CD4-positive, alpha-beta T cell (primary cell): Measurements from ENCODE around the gene PPP2R2B. TPM values are rescaled to one million over a fixed set of nuclear protein-coding genes. Genes with fewer than 3 reads are reported as not detected.

Experiments used
- ATAC-seq: fragments of 200-7000 bp; cut with Tn5 transposase; one replicate; pipeline ENCODE4 v1.10.0; 2022; ENCODE audit warnings: mild to moderate bottlenecking; ENCODE audit not compliant: poor library complexity
- CTCF ChIA-PET: fragments of 350-600 bp; sonication (Branson Sonifier 250); formaldehyde crosslinking; loops from one replicate; lab custom pipeline; 2021; ENCODE audit warnings: antibody characterized with exemption, inconsistent platforms; lab: Charles Lee
- POLR2A ChIA-PET: fragments of 350-600 bp; sonication (Branson Sonifier 250); formaldehyde crosslinking; loops from one replicate; lab custom pipeline; 2021; ENCODE audit warnings: antibody characterized with exemption, inconsistent platforms; lab: Charles Lee
- DNase-seq, 14 experiments: peaks; one replicate each; pipeline ENCODE4 v3.0.0-alpha.2; 2013 to 2020; ENCODE audit warnings: mixed read lengths in 2 of 14
- H3K27ac ChIP-seq, 2 donors: one replicate each; pipeline versions ENCODE4 v1.5.1 to v1.7.0; 2013; ENCODE audit warnings: low read length in 2 of 2, low read depth in 1 of 2, mild to moderate bottlenecking in 1 of 2
- H3K27me3 ChIP-seq, 2 experiments: 1 replicate in 1 of 2; 2 replicates in 1 of 2; pipeline versions ENCODE4 v1.6.1 to v1.7.0; 2013; ENCODE audit warnings: low read length in 2 of 2, control low read depth in 1 of 2, mild to moderate bottlenecking in 1 of 2, moderate library complexity in 1 of 2; ENCODE audit not compliant: insufficient read depth in 2 of 2, control insufficient read depth in 1 of 2
- H3K36me3 ChIP-seq: one replicate; pipeline ENCODE4 v1.6.1; 2013; ENCODE audit warnings: low read length, control low read depth; ENCODE audit not compliant: insufficient read depth
- H3K4me1 ChIP-seq: one replicate; pipeline ENCODE4 v1.6.1; 2013; ENCODE audit warnings: low read length, control low read depth; ENCODE audit not compliant: insufficient read depth
- H3K4me3 ChIP-seq: one replicate; pipeline ENCODE4 v1.5.1; 2013; ENCODE audit warnings: mild to moderate bottlenecking, low read length, moderate library complexity
- H3K9me3 ChIP-seq, 2 experiments: 1 replicate in 1 of 2; 2 replicates in 1 of 2; pipeline versions ENCODE4 v1.6.1 to v1.7.0; 2013; ENCODE audit warnings: low read length in 2 of 2, mild to moderate bottlenecking in 2 of 2, control low read depth in 1 of 2, moderate library complexity in 1 of 2; ENCODE audit not compliant: control insufficient read depth in 1 of 2, insufficient read depth in 1 of 2
- H3K27ac Mint-ChIP-seq: one replicate; pipeline ENCODE4 v1.8.0; 2020; ENCODE audit warnings: mixed read lengths
- H3K27me3 Mint-ChIP-seq: one replicate; pipeline ENCODE4 v1.8.0; 2021; ENCODE audit warnings: mixed read lengths
- H3K36me3 Mint-ChIP-seq: one replicate; pipeline ENCODE4 v1.8.0; 2021; ENCODE audit warnings: low read depth, mixed read lengths
- H3K4me1 Mint-ChIP-seq: one replicate; pipeline ENCODE4 v1.8.0; 2021; ENCODE audit warnings: low read depth, mixed read lengths
- H3K4me3 Mint-ChIP-seq: one replicate; pipeline ENCODE4 v1.8.0; 2020; ENCODE audit warnings: mild to moderate bottlenecking, mixed read lengths
- H3K9me3 Mint-ChIP-seq: one replicate; pipeline ENCODE4 v1.8.0; 2020; ENCODE audit warnings: mixed read lengths
- intact Hi-C, 2 experiments: fragments of 100-400 bp; cut with DNase I in 1 of 2; cut with micrococcal nuclease in 1 of 2; formaldehyde crosslinking; loops; one replicate each; pipeline versions ENCODE4 v1.15.1 to v1.9.0; 2023 to 2025; cut with DNase I, micrococcal nuclease
- total RNA-seq, 174 experiments: library from RNA in 2 of 174; stranded (reverse) in 2 of 174; gene quantifications; one replicate each; pipeline ENCODE4 v1.2.3 and lab custom pipeline; 2021 to 2026
- TF ChIP-seq, protein P1 (sequence below): fragments of 200-600 bp; IDR thresholded peaks from one replicate; pipeline ENCODE4 v1.8.0; 2022; ENCODE audit warnings: antibody characterized with exemption, mild to moderate bottlenecking

PPP2R2B gene
- total RNA-seq, 2 experiments from 2014 or later: 4.1 to 4.2 TPM

DNA sequence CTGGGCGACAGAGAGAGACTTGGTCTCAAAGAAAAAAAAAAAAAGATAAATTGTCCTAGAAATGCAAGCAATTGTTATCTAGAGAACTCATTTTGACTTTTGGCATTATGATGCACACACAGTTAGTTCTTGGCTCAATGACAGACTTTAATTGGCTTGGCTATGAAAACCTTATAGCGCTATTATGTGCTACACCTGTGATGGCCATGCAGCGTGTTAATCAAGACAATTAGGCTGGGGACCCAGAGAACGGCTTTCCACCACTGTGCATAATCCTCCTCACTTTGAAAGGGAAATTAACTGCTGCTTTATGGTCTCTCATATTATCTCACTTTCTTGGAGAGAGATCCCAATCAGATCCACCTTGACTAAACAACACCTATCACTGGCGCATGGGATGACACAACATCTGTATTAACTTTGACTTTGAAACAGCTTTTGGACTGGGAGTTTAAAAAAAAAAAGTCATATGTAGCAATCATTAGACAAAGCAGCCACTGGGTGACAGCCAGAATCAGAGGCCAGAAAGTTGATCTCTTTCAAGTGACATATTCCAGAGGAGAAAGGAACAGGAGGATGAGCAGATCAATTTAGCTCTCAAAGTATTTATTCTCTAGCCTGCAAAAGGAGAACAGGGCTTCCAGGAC lies 132.5 kb downstream of the PPP2R2B start:
- no peaks in the 10 kb centered on the region for H3K27me3 ChIP-seq
- intact Hi-C loops: no loop called here
- Mint-ChIP-seq H3K36me3 (no peaks in the 10 kb centered on the region), H3K9me3 (peaks cover 2% of the 10 kb centered on the region), H3K27me3 (no peaks in the 10 kb centered on the region), H3K4me3 (no peak overlapping the region), H3K27ac (no peak overlapping the region), H3K4me1 (peaks cover 9% of the 10 kb centered on the region)
- POLR2A ChIA-PET: interaction anchor here (1.2 kb wide), 1 partner anchor 10 kb away, joined by 3 read pairs; no protein-coding TSS in a partner anchor
- H3K36me3 ChIP-seq: no peaks in the 10 kb centered on the region
- CTCF ChIA-PET: no interaction called here
- H3K9me3 ChIP-seq: no peaks in the 10 kb centered on the region
- peaks cover 7% of the 10 kb centered on the region for H3K4me1 ChIP-seq
- H3K4me3 ChIP-seq: no peak overlapping the region
- DNase-seq (no peak), ATAC-seq (no peak)
- H3K27ac ChIP-seq: no peak overlapping the region
- TF ChIP-seq, protein P1, sequence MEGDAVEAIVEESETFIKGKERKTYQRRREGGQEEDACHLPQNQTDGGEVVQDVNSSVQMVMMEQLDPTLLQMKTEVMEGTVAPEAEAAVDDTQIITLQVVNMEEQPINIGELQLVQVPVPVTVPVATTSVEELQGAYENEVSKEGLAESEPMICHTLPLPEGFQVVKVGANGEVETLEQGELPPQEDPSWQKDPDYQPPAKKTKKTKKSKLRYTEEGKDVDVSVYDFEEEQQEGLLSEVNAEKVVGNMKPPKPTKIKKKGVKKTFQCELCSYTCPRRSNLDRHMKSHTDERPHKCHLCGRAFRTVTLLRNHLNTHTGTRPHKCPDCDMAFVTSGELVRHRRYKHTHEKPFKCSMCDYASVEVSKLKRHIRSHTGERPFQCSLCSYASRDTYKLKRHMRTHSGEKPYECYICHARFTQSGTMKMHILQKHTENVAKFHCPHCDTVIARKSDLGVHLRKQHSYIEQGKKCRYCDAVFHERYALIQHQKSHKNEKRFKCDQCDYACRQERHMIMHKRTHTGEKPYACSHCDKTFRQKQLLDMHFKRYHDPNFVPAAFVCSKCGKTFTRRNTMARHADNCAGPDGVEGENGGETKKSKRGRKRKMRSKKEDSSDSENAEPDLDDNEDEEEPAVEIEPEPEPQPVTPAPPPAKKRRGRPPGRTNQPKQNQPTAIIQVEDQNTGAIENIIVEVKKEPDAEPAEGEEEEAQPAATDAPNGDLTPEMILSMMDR: no peak

DNA sequence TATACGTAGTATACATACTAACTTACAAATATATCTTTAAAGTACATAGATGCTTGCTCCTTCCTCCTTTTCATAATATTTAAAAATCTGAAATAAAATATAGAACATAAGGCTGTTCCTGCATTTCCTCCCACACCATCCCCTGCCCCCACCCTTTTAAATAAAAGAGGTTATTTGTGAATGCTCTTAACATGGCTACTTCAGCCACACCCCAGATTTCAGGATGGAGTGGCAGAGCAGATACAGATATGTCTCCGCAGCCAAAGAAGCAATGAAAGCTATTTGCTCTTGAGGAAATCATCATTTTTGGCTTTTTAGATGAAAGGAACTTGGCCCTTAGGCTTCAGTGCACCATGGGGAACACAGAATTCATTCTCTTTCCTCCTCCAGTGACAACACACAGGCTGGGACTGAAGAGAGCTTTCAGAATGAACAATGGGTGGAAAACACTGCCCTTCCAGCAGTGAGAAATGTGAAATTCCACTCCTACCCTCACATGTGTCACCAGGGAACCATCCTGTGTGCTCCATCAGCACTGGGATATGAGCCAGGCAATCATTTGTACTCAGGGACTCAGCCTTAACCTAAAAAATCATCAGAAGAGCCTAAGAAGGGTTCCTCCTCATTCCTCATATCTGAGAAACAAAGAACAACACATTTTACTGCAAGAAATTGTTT lies 134.3 kb downstream of the PPP2R2B start:
- Mint-ChIP-seq H3K27me3 (no peaks in the 10 kb centered on the region), H3K27ac (no peak overlapping the region), H3K4me3 (no peak overlapping the region), H3K9me3 (peaks cover 2% of the 10 kb centered on the region), H3K4me1 (no peaks in the 10 kb centered on the region), H3K36me3 (no peaks in the 10 kb centered on the region)
- TF ChIP-seq, protein P1: no peak
- Histone ChIP-seq H3K36me3 (no peaks in the 10 kb centered on the region), H3K4me1 (no peaks in the 10 kb centered on the region), H3K4me3 (no peak overlapping the region), H3K27ac (no peak overlapping the region), H3K9me3 (no peaks in the 10 kb centered on the region), H3K27me3 (no peaks in the 10 kb centered on the region)
- ChIA-PET POLR2A (no interaction called here), CTCF (no interaction called here)
- ATAC-seq (no peak), DNase-seq (no peak)
- intact Hi-C loops: no loop called here

DNA sequence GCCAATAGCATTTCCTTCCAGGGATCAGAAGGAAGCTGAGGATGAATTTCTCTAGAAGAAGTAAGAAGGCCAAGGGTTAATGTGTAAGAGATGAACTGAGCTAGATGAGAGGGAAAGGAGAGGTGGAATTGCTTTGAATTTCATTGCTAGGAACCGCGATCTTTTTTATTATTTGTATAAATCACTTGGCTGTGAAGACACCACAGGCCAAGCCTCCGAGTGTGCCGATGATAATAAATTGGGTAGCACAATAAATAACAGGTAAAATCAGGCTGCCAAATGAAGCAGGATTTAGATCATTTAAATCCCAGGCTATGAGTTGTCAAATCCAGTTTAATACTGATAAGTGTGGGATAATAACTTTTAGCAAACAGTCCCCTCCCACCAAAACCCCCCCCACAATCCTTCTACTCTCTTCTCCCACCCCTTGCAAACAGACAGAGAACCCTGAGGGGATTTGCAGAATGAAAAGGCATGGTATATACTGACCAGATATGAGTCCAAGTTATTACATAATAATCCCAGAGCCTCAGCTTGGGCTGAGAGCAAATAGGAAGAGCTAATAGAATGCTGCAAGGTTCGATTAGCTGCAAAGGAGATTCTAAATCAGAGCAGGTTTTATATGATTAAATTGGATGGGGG lies 143.5 kb downstream of the PPP2R2B start:
- intact Hi-C loops: no loop called here
- Mint-ChIP-seq H3K27ac (no peak overlapping the region), H3K36me3 (no peaks in the 10 kb centered on the region), H3K27me3 (no peaks in the 10 kb centered on the region), H3K4me1 (no peaks in the 10 kb centered on the region), H3K9me3 (peaks cover 7% of the 10 kb centered on the region), H3K4me3 (no peak overlapping the region)
- no peaks in the 10 kb centered on the region for H3K36me3 ChIP-seq
- POLR2A ChIA-PET: no interaction called here
- CTCF ChIA-PET: no interaction called here
- ATAC-seq: no peak
- DNase-seq: no peak
- no peaks in the 10 kb centered on the region for H3K27me3 ChIP-seq
- H3K4me3 ChIP-seq: no peak overlapping the region
- H3K4me1 ChIP-seq: no peaks in the 10 kb centered on the region
- no peak overlapping the region for H3K27ac ChIP-seq
- TF ChIP-seq, protein P1: no peak
- no peaks in the 10 kb centered on the region for H3K9me3 ChIP-seq
